HG02571 (cell line): ENCODE measurements around the gene ROBO1.

ENCODE experiments used
- ATAC-seq: cut with Tn5 transposase; IDR thresholded peaks from one replicate; pipeline ENCODE4 v1.9.1; 2021; ENCODE audit warnings: mild to moderate bottlenecking, moderate library complexity; ENCODE audit not compliant: unreplicated experiment

Gene ROBO1

DNA sequence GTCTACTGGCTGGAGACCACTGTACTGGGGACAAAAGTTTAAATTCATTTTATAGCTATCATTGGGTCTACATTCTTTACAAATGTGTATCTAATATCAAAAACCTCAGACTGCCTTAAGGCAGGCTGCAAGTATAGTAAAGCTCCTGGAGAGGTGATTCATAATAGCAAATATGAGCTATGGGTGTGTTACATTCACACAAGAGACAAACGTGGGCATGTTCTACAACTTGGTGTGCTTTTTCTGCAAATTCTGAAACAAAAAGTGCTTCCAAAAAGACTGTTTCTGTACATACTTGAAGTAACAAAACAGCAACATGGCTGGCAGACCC is 1101.4 kb downstream of the ROBO1 start:
- ATAC-seq = no peak

DNA sequence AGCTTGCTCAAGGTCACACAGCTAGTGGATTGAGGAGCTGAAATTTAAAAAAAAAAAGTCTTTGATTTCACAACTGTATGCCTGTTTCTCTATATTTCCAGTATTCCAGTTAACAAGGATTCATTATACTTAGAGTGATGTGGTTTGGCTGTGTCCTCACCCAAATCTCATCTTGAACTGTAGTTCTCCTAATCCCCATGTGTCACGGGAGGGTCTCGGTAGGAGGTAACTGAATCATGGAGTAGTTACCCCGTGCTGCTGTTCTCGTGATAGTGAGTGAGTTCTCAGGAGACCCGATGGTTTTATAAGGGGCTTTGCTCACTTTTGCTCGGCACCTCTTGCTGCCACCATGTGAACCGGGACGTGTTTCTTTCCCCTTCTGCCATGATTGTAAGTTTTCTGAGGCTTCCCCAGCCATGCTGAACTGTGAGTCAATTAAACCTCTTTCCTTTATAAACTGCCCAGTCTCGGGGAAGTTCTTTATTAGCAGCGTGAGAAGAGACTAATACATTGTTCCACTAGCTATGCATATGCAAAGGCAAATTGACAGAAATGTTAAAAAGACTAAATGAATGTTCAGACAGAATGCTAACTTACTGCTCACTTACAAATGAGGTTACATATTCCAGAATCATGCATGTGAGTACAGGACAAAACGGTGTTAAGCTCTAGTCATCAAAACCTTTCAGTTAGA is 1101.9 kb downstream of the ROBO1 start:
- ATAC-seq = no peak

DNA sequence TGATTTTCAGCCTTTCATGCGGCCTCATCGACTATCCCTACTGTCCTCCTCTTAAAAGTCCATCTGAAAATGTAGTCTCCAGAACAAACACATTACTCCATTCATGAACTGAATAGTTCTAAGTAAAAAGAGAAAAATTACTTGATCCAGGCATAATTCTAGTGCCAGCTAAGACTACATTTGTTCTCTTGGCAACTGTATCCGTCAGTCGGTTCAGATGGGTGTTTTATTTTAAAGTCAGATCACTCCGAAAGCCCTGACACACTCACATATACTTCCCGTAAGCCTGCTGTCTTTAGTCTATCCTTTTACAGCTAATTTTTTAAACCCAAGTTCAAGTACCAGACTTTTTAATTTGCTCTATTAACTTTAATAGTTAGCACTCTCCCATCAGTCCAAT is 1102.7 kb downstream of the ROBO1 start:
- ATAC-seq = no peak

- no peak for ATAC-seq
Measured at GRCh38 chr3:78660957-78661356, 1106.8 kb downstream of the ROBO1 start.

- no peak for ATAC-seq
Measured at GRCh38 chr3:78659386-78659987, 1108.3 kb downstream of the ROBO1 start.

DNA sequence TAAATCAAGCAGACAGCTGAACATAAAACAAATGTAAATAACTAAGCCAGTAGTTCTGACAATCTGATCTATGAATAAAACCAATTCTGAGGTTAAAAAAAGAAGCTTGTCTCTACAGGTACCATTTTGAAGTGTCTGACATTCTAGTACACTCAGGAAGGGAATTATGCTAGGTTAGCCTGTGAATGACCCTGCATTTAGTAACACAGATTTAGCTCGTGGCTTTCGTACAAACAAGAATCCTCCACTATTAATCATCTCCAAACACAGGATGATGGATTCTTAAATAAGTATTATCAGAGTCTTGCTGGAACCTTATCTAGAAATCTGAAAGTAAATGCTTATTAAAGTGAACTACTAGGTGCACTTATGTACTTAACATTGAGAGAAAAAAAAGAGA is 1120.1 kb downstream of the ROBO1 start:
- no peak for ATAC-seq

DNA sequence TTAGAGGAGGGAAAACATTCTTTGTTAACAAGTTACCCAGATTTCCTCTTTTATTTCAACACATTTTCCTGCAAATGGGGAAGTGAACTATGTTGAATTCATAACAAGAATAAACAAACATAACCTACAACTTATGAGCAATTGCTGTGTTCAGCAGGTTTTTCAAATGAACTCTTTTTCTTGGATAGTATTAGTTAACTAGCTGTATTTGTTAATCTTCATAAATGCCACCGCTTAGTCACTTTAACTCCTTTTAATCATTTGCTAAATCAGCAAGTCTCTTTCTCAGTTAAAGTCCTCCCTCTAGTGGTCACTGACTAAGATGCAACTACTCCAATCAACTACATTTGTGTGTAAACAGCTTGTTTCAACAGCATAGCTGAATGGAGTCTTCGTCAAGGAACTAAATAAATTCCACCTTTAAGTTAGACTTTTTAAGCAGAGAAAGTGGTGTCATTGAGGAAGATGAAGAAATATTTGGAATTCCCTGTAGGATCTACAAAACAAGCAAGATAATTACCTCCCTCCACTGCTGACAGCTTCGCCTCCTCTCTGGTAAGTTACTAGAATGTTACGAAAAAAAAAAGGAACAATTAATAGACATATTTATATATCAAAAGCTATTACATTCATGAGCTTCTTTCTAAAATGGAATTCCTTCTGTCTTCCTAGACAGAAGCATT is 1122.0 kb downstream of the ROBO1 start:
- ATAC-seq = peak; percentile 76

GRCh38 chr3:78644847-78645246 is 1123.0 kb downstream of the ROBO1 start:
- ATAC-seq = no peak

DNA sequence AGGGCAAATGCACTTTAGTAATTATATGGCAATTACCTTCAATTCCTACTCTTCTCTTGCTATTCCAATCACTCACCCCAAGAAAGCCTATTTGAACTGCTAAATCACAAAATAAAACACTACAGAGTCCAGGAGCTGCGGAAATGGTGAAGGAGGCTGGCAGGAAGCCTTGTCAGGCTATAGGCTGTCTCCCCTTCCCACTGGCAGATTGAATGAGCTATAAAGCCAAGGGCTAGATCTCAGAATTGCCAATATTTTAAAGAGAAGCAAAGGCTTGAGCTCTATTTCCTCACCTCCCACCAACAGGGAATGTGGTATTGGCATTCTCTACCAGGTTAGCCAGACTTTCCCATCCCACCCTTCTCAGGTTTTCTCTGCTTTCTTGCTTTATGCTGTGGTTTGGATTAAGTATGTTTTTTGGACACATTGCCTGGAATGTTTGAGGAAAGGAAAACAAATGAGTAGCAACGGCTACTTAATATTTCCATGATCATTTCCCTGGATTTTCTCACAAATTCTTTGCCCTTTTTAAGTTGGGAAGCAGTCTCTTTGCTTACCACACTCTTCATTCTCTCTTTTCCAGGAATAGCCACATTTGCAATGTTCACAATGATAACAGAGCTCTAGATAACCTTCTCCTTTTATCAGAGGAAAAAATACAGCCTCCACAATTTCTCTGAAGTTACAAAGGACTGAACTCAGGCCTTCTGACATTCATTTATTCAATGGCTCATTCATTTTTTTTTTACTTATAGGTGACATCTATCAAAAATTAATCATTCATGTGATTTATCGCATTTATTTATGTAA is 1125.4 kb downstream of the ROBO1 start:
- no peak for ATAC-seq

DNA sequence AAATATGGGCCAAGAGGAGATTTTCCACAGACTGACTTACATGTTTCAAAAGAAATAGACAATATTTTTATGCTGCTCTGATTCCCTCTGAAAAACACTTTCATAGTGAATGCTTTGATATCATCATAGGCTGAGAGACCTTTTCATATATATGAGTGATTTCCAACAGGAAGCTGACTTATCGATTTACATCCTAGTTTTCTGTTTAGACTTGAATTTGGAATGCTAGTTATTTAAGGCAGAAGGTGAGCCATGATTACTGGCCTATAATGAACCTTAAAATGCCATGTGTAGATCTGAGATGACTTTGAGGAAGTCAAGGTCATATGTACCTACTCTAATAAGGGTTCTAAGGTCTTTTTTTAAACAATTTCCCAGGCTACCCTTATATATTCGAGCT is 1126.1 kb downstream of the ROBO1 start:
- no peak for ATAC-seq

DNA sequence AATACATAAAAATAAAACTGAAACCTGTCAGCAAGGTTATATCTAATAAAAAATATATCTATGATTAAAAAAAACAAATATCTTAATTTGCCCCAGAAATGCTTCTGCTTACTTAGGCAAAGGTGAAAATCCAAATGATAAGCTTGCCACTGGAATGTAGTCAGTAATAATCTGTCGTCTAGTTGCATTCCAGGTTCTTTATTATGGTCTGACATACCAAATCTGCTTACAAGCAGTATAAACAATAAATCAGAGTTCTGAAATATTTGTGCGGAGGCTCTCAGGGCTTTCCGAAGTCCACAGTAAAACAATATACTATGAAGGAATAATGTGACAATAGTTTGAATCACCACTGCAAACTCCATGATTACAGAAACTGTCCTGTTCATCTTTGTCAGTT is 1133.5 kb downstream of the ROBO1 start:
- no peak for ATAC-seq

GRCh38 chr3:78633626-78634025 is 1134.2 kb downstream of the ROBO1 start:
- ATAC-seq = no peak

DNA sequence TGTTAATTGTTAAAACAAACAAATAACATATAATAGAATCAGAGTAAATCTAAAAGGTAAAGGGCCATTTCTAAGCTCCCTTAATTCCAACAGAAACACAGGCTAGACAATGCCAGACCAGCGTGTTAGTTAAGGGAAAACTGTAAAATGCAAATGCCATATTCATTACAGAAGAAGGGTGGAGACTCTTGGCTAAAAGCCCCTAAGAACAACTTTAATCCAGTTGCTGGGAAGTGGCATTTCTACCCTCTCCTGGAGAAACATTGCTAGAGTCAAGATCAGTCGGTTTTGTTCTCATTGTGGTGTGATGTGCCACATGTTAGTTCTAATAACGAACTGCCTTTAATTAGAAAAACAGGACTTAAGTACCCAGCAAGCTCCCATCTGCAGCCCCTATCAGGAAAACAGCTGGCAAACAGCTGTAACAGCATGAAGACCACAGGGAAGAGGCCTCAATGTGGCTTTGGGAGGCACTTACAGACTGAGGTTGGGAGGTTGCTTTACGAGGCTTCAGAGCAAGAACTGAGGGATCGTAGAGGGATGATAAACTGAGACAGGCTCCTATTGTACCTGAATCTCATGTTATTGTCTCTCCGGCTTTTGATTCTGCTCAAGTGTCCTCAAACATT is 1134.8 kb downstream of the ROBO1 start:
- no peak for ATAC-seq

DNA sequence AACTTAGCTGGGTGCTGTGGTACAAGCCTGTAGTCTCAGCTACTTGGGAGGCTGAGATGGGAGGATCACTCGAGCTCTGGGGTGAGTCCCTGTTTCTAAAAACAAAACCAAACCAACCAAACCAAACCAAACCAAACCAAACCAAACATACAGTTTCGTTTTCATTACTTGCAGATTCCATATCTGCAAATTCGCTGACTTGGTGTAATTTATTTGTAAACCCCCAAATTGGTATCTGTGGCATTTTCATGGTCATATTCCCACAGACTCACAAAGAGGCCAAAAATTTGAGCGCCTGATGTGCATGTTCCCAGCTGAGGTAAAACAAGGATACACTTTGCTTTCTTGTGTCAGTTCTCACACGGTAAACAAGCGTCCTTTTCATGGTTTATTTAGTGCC is 1138.3 kb downstream of the ROBO1 start:
- ATAC-seq = no peak

DNA sequence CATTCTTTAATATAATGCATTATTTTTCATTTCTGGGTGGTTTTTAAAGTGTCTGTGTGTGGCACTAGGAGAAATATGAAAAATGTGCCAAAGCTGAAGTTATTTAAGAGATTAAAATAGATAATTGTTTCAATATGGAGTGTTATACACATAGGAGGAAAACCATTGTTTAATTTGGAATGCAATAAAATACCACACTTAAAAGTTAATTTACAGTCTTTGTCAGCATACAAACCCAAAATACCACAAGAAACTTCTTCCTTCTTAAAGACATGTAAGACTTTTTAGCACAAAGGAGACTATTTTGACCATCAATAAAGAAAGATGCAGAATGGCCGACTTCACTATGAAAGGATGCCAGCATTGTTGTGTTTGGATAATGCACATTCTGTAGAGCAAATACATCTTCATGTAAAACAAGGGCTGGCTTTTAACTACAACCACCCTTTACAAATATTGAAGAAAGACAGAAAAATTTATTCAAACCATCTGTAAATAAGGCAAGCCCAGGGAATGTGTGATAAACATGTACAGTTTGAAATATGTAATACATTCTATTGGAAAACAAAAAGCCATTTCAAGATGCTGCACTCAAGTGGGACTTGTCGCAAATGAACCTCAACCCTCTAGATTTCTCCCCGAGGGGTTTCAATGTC is 1146.6 kb downstream of the ROBO1 start:
- ATAC-seq = no peak

- no peak for ATAC-seq
Measured at GRCh38 chr3:78614486-78614885, 1153.3 kb downstream of the ROBO1 start.

- no peak for ATAC-seq
Measured at GRCh38 chr3:78613421-78613879, 1154.3 kb downstream of the ROBO1 start.

DNA sequence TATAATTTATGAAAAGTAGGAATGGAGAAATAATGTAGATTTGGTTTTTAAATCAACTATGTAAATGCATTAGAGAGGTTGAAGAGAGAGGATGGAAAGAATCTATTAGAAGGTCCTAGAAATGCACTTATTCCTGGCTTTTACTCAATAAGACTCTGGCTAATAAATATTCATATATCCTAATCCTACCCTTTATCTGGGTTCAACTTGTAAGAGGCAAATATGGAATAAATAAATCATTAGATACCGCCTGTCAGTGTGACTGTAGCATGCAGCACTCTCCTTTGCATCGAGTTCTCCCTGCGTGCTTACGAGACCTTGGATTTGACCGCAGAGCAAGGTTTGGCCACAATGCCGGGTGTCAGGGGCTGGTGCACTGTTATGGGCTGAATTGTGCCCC is 1156.5 kb downstream of the ROBO1 start:
- ATAC-seq = no peak

GRCh38 chr3:78610462-78611125 is 1157.2 kb downstream of the ROBO1 start:
- ATAC-seq = no peak

GRCh38 chr3:78606756-78607155 is 1161.0 kb downstream of the ROBO1 start:
- ATAC-seq = no peak
